Activated CD4-positive, alpha-beta T cell treated with anti-CD3 and anti-CD28 coated beads, Interleukin-2, amount 10 ng/mL, durations not matched to agents 24 days and 14 days (primary cell): Measurements from ENCODE around the gene LRRK2. TPM values are rescaled to one million over a fixed set of nuclear protein-coding genes. Genes with fewer than 3 reads are reported as not detected.

Experiments used
- DNase-seq: peaks from one replicate; pipeline ENCODE4 v3.0.0; 2022
- H3K27ac Mint-ChIP-seq: one replicate; pipeline ENCODE4 v1.8.0; 2022; ENCODE audit warnings: mild to moderate bottlenecking, mixed read lengths
- H3K27me3 Mint-ChIP-seq: one replicate; pipeline ENCODE4 v1.8.0; 2022; ENCODE audit warnings: mixed read lengths
- H3K36me3 Mint-ChIP-seq: one replicate; pipeline ENCODE4 v1.8.0; 2022; ENCODE audit warnings: low read depth, mild to moderate bottlenecking, mixed read lengths
- H3K4me1 Mint-ChIP-seq: one replicate; pipeline ENCODE4 v1.8.0; 2021; ENCODE audit warnings: mixed read lengths
- H3K4me3 Mint-ChIP-seq: one replicate; pipeline ENCODE4 v1.8.0; 2022; ENCODE audit warnings: mild to moderate bottlenecking, moderate library complexity, mixed read lengths
- H3K9me3 Mint-ChIP-seq: one replicate; pipeline ENCODE4 v1.8.0; 2021; ENCODE audit warnings: mixed read lengths
- intact Hi-C: fragments of 100-400 bp; cut with micrococcal nuclease; formaldehyde crosslinking; loops from one replicate; pipeline ENCODE4 v1.15.1; 2023
- total RNA-seq: library from RNA; stranded (reverse); gene quantifications from 2 replicates; pipeline ENCODE4 v1.2.3, GENCODE V29; 2022

Gene LRRK2
- total RNA-seq, 1 donor from 2014 or later, result not detected

- Mint-ChIP-seq H3K27ac (no peak overlapping the region), H3K4me3 (peak overlapping the region; percentile 58), H3K36me3 (no peaks in the 10 kb centered on the region), H3K27me3 (peaks cover 51% of the 10 kb centered on the region), H3K9me3 (peaks cover 4% of the 10 kb centered on the region), H3K4me1 (peaks cover 5% of the 10 kb centered on the region)
- intact Hi-C loops, result no loop called here
- no peak for DNase-seq
These were observed 663 bp downstream of the LRRK2 start for GRCh38 chr12:40225337-40225983.

GRCh38 chr12:40225984-40226602, 1.3 kb downstream of the LRRK2 start:
- H3K9me3 Mint-ChIP-seq, result peaks cover 4% of the 10 kb centered on the region
- H3K4me1 Mint-ChIP-seq, result peaks cover 5% of the 10 kb centered on the region
- H3K27me3 Mint-ChIP-seq, result peaks cover 51% of the 10 kb centered on the region
- no peak overlapping the region for H3K4me3 Mint-ChIP-seq
- H3K36me3 Mint-ChIP-seq, result no peaks in the 10 kb centered on the region
- DNase-seq, result no peak
- intact Hi-C loops, result no loop called here
- no peak overlapping the region for H3K27ac Mint-ChIP-seq

GRCh38 chr12:40226705-40227104, 1.9 kb downstream of the LRRK2 start:
- intact Hi-C loops, result no loop called here
- Mint-ChIP-seq H3K4me3 (no peak overlapping the region), H3K9me3 (peaks cover 4% of the 10 kb centered on the region), H3K4me1 (peaks cover 5% of the 10 kb centered on the region), H3K36me3 (no peaks in the 10 kb centered on the region), H3K27me3 (peaks cover 51% of the 10 kb centered on the region), H3K27ac (no peak overlapping the region)
- no peak for DNase-seq

GRCh38 chr12:40227447-40227846, 2.6 kb downstream of the LRRK2 start:
- peaks cover 4% of the 10 kb centered on the region for H3K9me3 Mint-ChIP-seq
- H3K27me3 Mint-ChIP-seq, result peaks cover 54% of the 10 kb centered on the region
- peaks cover 5% of the 10 kb centered on the region for H3K4me1 Mint-ChIP-seq
- intact Hi-C loops, result no loop called here
- no peaks in the 10 kb centered on the region for H3K36me3 Mint-ChIP-seq
- H3K4me3 Mint-ChIP-seq, result no peak overlapping the region
- H3K27ac Mint-ChIP-seq, result no peak overlapping the region
- no peak for DNase-seq

- DNase-seq, result no peak
- Mint-ChIP-seq H3K36me3 (no peaks in the 10 kb centered on the region), H3K4me3 (no peak overlapping the region), H3K4me1 (peaks cover 3% of the 10 kb centered on the region), H3K27ac (no peak overlapping the region), H3K9me3 (peaks cover 4% of the 10 kb centered on the region), H3K27me3 (peaks cover 42% of the 10 kb centered on the region)
- intact Hi-C loops, result no loop called here
These were observed 3.9 kb downstream of the LRRK2 start for GRCh38 chr12:40228727-40229126.

GRCh38 chr12:40229690-40230651, 5.2 kb downstream of the LRRK2 start:
- H3K9me3 Mint-ChIP-seq, result peaks cover 4% of the 10 kb centered on the region
- H3K27ac Mint-ChIP-seq, result no peak overlapping the region
- peaks cover 3% of the 10 kb centered on the region for H3K4me1 Mint-ChIP-seq
- intact Hi-C loops, result no loop called here
- H3K4me3 Mint-ChIP-seq, result no peak overlapping the region
- peaks cover 38% of the 10 kb centered on the region for H3K27me3 Mint-ChIP-seq
- DNase-seq, result no peak
- H3K36me3 Mint-ChIP-seq, result no peaks in the 10 kb centered on the region

- Mint-ChIP-seq H3K4me1 (no peaks in the 10 kb centered on the region), H3K27ac (no peak overlapping the region), H3K9me3 (no peaks in the 10 kb centered on the region), H3K36me3 (no peaks in the 10 kb centered on the region), H3K27me3 (peaks cover 17% of the 10 kb centered on the region), H3K4me3 (no peak overlapping the region)
- intact Hi-C loops, result no loop called here
- no peak for DNase-seq
These were observed 7.8 kb downstream of the LRRK2 start for GRCh38 chr12:40232602-40233001.

- no peaks in the 10 kb centered on the region for H3K9me3 Mint-ChIP-seq
- intact Hi-C loops, result no loop called here
These were observed 9.1 kb downstream of the LRRK2 start for GRCh38 chr12:40233741-40234367.

GRCh38 chr12:40236357-40236850, 11.6 kb downstream of the LRRK2 start:
- Mint-ChIP-seq H3K4me3 (no peak overlapping the region), H3K27ac (no peak overlapping the region), H3K4me1 (no peaks in the 10 kb centered on the region), H3K9me3 (no peaks in the 10 kb centered on the region), H3K36me3 (no peaks in the 10 kb centered on the region), H3K27me3 (peaks cover 9% of the 10 kb centered on the region)
- intact Hi-C loops, result no loop called here
- no peak for DNase-seq

More at GRCh38 chr12:40233741-40234367, 9.1 kb downstream of the LRRK2 start:
- Mint-ChIP-seq H3K36me3 (no peaks in the 10 kb centered on the region), H3K4me1 (no peaks in the 10 kb centered on the region), H3K27me3 (peaks cover 9% of the 10 kb centered on the region), H3K27ac (no peak overlapping the region), H3K4me3 (no peak overlapping the region)
- no peak for DNase-seq

- Mint-ChIP-seq H3K9me3 (no peaks in the 10 kb centered on the region), H3K36me3 (no peaks in the 10 kb centered on the region), H3K27ac (no peak overlapping the region), H3K4me1 (no peaks in the 10 kb centered on the region), H3K27me3 (peaks cover 4% of the 10 kb centered on the region), H3K4me3 (no peak overlapping the region)
- intact Hi-C loops, result no loop called here
- no peak for DNase-seq
These were observed 13.6 kb downstream of the LRRK2 start for GRCh38 chr12:40238266-40238902.

GRCh38 chr12:40238979-40239378, 14.2 kb downstream of the LRRK2 start:
- no peak overlapping the region for H3K27ac Mint-ChIP-seq
- no peaks in the 10 kb centered on the region for H3K4me1 Mint-ChIP-seq
- intact Hi-C loops, result no loop called here
- H3K9me3 Mint-ChIP-seq, result no peaks in the 10 kb centered on the region
- H3K4me3 Mint-ChIP-seq, result no peak overlapping the region
- DNase-seq, result no peak
- H3K27me3 Mint-ChIP-seq, result peaks cover 2% of the 10 kb centered on the region
- H3K36me3 Mint-ChIP-seq, result no peaks in the 10 kb centered on the region

GRCh38 chr12:40240779-40241178, 16.0 kb downstream of the LRRK2 start:
- DNase-seq, result no peak
- intact Hi-C loops, result no loop called here
- no peaks in the 10 kb centered on the region for H3K36me3 Mint-ChIP-seq
- no peaks in the 10 kb centered on the region for H3K4me1 Mint-ChIP-seq
- peaks cover 1% of the 10 kb centered on the region for H3K27me3 Mint-ChIP-seq
- no peak overlapping the region for H3K27ac Mint-ChIP-seq
- no peaks in the 10 kb centered on the region for H3K9me3 Mint-ChIP-seq
- H3K4me3 Mint-ChIP-seq, result no peak overlapping the region

GRCh38 chr12:40241741-40242140, 16.9 kb downstream of the LRRK2 start:
- Mint-ChIP-seq H3K4me1 (no peaks in the 10 kb centered on the region), H3K4me3 (no peak overlapping the region), H3K36me3 (no peaks in the 10 kb centered on the region), H3K27ac (no peak overlapping the region), H3K9me3 (no peaks in the 10 kb centered on the region), H3K27me3 (peaks cover 1% of the 10 kb centered on the region)
- no peak for DNase-seq
- intact Hi-C loops, result no loop called here
